Stimulated activated naive CD8-positive, alpha-beta T cell treated with anti-CD3 and anti-CD28 coated beads, Interleukin-15, Interleukin-2, amounts not matched to agents 100 ng/mL and 50 ng/mL, for 24 hours (primary cell): ENCODE data around the gene RNF213.
"Not testable (repeated sequence)": the region's sequence is repeated elsewhere in the genome, so short reads cannot be mapped to it uniquely, and the experiment has no call there.

Source experiments
- H3K27ac Mint-ChIP-seq: one replicate; pipeline ENCODE4 v1.8.0; 2021; ENCODE audit warnings: mild to moderate bottlenecking, mixed read lengths
- H3K27me3 Mint-ChIP-seq: one replicate; pipeline ENCODE4 v1.8.0; 2021; ENCODE audit warnings: mixed read lengths
- H3K36me3 Mint-ChIP-seq: one replicate; pipeline ENCODE4 v1.8.0; 2021; ENCODE audit warnings: low read depth, mixed read lengths
- H3K4me1 Mint-ChIP-seq: one replicate; pipeline ENCODE4 v1.8.0; 2021; ENCODE audit warnings: low read depth, mixed read lengths
- H3K4me3 Mint-ChIP-seq: one replicate; pipeline ENCODE4 v1.8.0; 2021; ENCODE audit warnings: mild to moderate bottlenecking, mixed read lengths
- H3K9me3 Mint-ChIP-seq: one replicate; pipeline ENCODE4 v1.8.0; 2021; ENCODE audit warnings: mixed read lengths

The RNF213 gene

GRCh38 chr17:80264205-80265075 is 3.8 kb downstream of the RNF213 start:
- no peaks in the 10 kb centered on the region for H3K9me3 Mint-ChIP-seq
- H3K27ac Mint-ChIP-seq, result peak overlapping the region; percentile 98
- H3K27me3 Mint-ChIP-seq, result no peaks in the 10 kb centered on the region
- H3K4me1 Mint-ChIP-seq, result peaks cover 46% of the 10 kb centered on the region
- peaks cover 18% of the 10 kb centered on the region for H3K36me3 Mint-ChIP-seq
- H3K4me3 Mint-ChIP-seq, result peak overlapping the region; percentile 97

- peaks cover 18% of the 10 kb centered on the region for H3K36me3 Mint-ChIP-seq
- peaks cover 41% of the 10 kb centered on the region for H3K4me1 Mint-ChIP-seq
- H3K27me3 Mint-ChIP-seq, result no peaks in the 10 kb centered on the region
- peak overlapping the region; percentile 98 for H3K27ac Mint-ChIP-seq
- peak overlapping the region; percentile 97 for H3K4me3 Mint-ChIP-seq
- H3K9me3 Mint-ChIP-seq, result no peaks in the 10 kb centered on the region
Measured at GRCh38 chr17:80265205-80266068, 4.8 kb downstream of the RNF213 start.

GRCh38 chr17:80267391-80267790 is 6.7 kb downstream of the RNF213 start:
- Mint-ChIP-seq H3K27me3 (no peaks in the 10 kb centered on the region), H3K36me3 (peaks cover 25% of the 10 kb centered on the region), H3K4me3 (peak overlapping the region; percentile 12), H3K27ac (peak overlapping the region; percentile 33), H3K4me1 (peaks cover 36% of the 10 kb centered on the region), H3K9me3 (no peaks in the 10 kb centered on the region)

- no peaks in the 10 kb centered on the region for H3K27me3 Mint-ChIP-seq
- H3K36me3 Mint-ChIP-seq, result peaks cover 34% of the 10 kb centered on the region
- H3K4me1 Mint-ChIP-seq, result peaks cover 35% of the 10 kb centered on the region
- H3K27ac Mint-ChIP-seq, result no peak overlapping the region
- H3K9me3 Mint-ChIP-seq, result no peaks in the 10 kb centered on the region
- no peak overlapping the region for H3K4me3 Mint-ChIP-seq
Measured at GRCh38 chr17:80268427-80268826, 7.8 kb downstream of the RNF213 start.

- no peak overlapping the region for H3K4me3 Mint-ChIP-seq
- H3K36me3 Mint-ChIP-seq, result peaks cover 42% of the 10 kb centered on the region
- peaks cover 40% of the 10 kb centered on the region for H3K4me1 Mint-ChIP-seq
- H3K27ac Mint-ChIP-seq, result no peak overlapping the region
- H3K27me3 Mint-ChIP-seq, result no peaks in the 10 kb centered on the region
- H3K9me3 Mint-ChIP-seq, result no peaks in the 10 kb centered on the region
Measured at GRCh38 chr17:80269405-80269807, 8.8 kb downstream of the RNF213 start.

GRCh38 chr17:80270104-80270503 is 9.5 kb downstream of the RNF213 start:
- Mint-ChIP-seq H3K27me3 (no peaks in the 10 kb centered on the region), H3K4me3 (no peak overlapping the region), H3K27ac (no peak overlapping the region), H3K9me3 (no peaks in the 10 kb centered on the region), H3K4me1 (peaks cover 33% of the 10 kb centered on the region), H3K36me3 (peaks cover 37% of the 10 kb centered on the region)

GRCh38 chr17:80270836-80271235 is 10.2 kb downstream of the RNF213 start:
- H3K27ac Mint-ChIP-seq, result peak overlapping the region; percentile 46
- H3K9me3 Mint-ChIP-seq, result no peaks in the 10 kb centered on the region
- H3K27me3 Mint-ChIP-seq, result no peaks in the 10 kb centered on the region
- H3K36me3 Mint-ChIP-seq, result peaks cover 34% of the 10 kb centered on the region
- peaks cover 26% of the 10 kb centered on the region for H3K4me1 Mint-ChIP-seq
- H3K4me3 Mint-ChIP-seq, result no peak overlapping the region

GRCh38 chr17:80272366-80272765 is 11.7 kb downstream of the RNF213 start:
- Mint-ChIP-seq H3K27ac (no peak overlapping the region), H3K4me1 (peaks cover 33% of the 10 kb centered on the region), H3K4me3 (no peak overlapping the region), H3K36me3 (peaks cover 40% of the 10 kb centered on the region), H3K9me3 (no peaks in the 10 kb centered on the region), H3K27me3 (no peaks in the 10 kb centered on the region)

- Mint-ChIP-seq H3K36me3 (peaks cover 41% of the 10 kb centered on the region), H3K4me1 (peaks cover 36% of the 10 kb centered on the region), H3K27me3 (no peaks in the 10 kb centered on the region), H3K27ac (peak overlapping the region; percentile 74), H3K9me3 (no peaks in the 10 kb centered on the region), H3K4me3 (no peak overlapping the region)
Measured at GRCh38 chr17:80274331-80274730, 13.7 kb downstream of the RNF213 start.

- no peak overlapping the region for H3K27ac Mint-ChIP-seq
- H3K4me1 Mint-ChIP-seq, result peaks cover 38% of the 10 kb centered on the region
- no peak overlapping the region for H3K4me3 Mint-ChIP-seq
- peaks cover 47% of the 10 kb centered on the region for H3K36me3 Mint-ChIP-seq
- no peaks in the 10 kb centered on the region for H3K9me3 Mint-ChIP-seq
- no peaks in the 10 kb centered on the region for H3K27me3 Mint-ChIP-seq
Measured at GRCh38 chr17:80274871-80275449, 14.3 kb downstream of the RNF213 start.

GRCh38 chr17:80275857-80276256 is 15.2 kb downstream of the RNF213 start:
- Mint-ChIP-seq H3K4me1 (peaks cover 40% of the 10 kb centered on the region), H3K36me3 (peaks cover 55% of the 10 kb centered on the region)
- H3K27me3 Mint-ChIP-seq, H3K4me3 Mint-ChIP-seq, H3K27ac Mint-ChIP-seq, H3K9me3 Mint-ChIP-seq: not testable (repeated sequence)

- Mint-ChIP-seq H3K4me1 (peaks cover 27% of the 10 kb centered on the region), H3K27ac (no peak overlapping the region), H3K36me3 (peaks cover 43% of the 10 kb centered on the region), H3K27me3 (no peaks in the 10 kb centered on the region), H3K4me3 (no peak overlapping the region), H3K9me3 (no peaks in the 10 kb centered on the region)
Measured at GRCh38 chr17:80277751-80278671, 17.4 kb downstream of the RNF213 start.

- Mint-ChIP-seq H3K27me3 (no peaks in the 10 kb centered on the region), H3K27ac (peak overlapping the region; percentile 13), H3K4me3 (no peak overlapping the region), H3K4me1 (peaks cover 21% of the 10 kb centered on the region), H3K36me3 (peaks cover 34% of the 10 kb centered on the region), H3K9me3 (no peaks in the 10 kb centered on the region)
Measured at GRCh38 chr17:80279895-80280294, 19.2 kb downstream of the RNF213 start.

- H3K27me3 Mint-ChIP-seq, result no peaks in the 10 kb centered on the region
- H3K9me3 Mint-ChIP-seq, result no peaks in the 10 kb centered on the region
- no peak overlapping the region for H3K4me3 Mint-ChIP-seq
- no peak overlapping the region for H3K27ac Mint-ChIP-seq
- H3K36me3 Mint-ChIP-seq, result peaks cover 25% of the 10 kb centered on the region
- peaks cover 18% of the 10 kb centered on the region for H3K4me1 Mint-ChIP-seq
Measured at GRCh38 chr17:80281516-80281915, 20.9 kb downstream of the RNF213 start.
